Adrenal gland (tissue), 5 donors: ENCODE measurements around the gene AP2A2.

ENCODE experiments used
- CTCF ChIP-seq, 6 experiments: fragments of 450-650 bp in 4 of 6; fragments of 200-600 bp in 2 of 6; sonication (generic) in 1 of 6; IDR thresholded peaks; 1 replicate in 5 of 6; 2 replicates in 1 of 6; pipeline versions ENCODE4 v1.5.1 to v1.8.0; 2016 to 2021; ENCODE audit warnings: antibody characterized with exemption in 6 of 6, mild to moderate bottlenecking in 2 of 6, moderate library complexity in 1 of 6
- POLR2A ChIP-seq, 2 donors: fragments of 450-650 bp; IDR thresholded peaks; one replicate each; pipeline ENCODE4 v1.6.1; 2017; ENCODE audit warnings: antibody characterized with exemption in 2 of 2, mild to moderate bottlenecking in 2 of 2, moderate library complexity in 1 of 2
- donor health status: DM: no; HTN: no; CAD: no.

GRCh38 chr11:936199-936598, 10.5 kb downstream of the AP2A2 start:
- TF ChIP-seq CTCF (IDR thresholded peaks at IDR 0.05) (no peak), POLR2A (IDR thresholded peaks at IDR 0.05) (no peak)
